CD4-positive, alpha-beta T cell treated with Interleukin-2 at 100 ng/mL for 4 hours (primary cell): ENCODE data around the gene NPIPA1.
A peak's percentile ranks its signal among the peaks of the same experiment; 100 is the strongest.
"Not testable (repeated sequence)": the region's sequence is repeated elsewhere in the genome, so short reads cannot be mapped to it uniquely, and the experiment has no call there.

Source experiments
- DNase-seq: peaks from one replicate; pipeline ENCODE4 v3.0.0-alpha.2; 2020; ENCODE audit warnings: low spot score

NPIPA1 gene

DNA sequence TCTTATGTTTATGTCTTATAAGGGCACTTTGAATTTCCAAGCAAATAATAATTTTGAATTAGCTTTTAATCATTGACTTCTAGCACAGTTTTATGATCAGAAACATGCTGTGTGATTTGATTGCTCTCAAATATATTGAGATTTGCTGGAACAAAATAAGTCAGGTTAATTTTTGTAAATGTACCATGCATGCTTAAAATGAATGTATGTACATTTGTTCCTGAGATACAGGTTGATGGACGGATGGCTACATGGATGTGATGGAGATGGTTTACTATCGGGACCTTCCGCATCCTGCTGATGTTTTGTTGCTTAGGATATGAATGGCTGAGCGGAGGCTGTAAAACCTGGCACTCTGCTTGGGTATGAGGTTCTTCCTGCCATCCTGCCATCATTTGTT is at the start of gene NPIPA1:
Gene NPIPA1 (plus strand): TSS at position 301 of the 400 bp plus-strand sequence. CDS start 0 bp downstream, at position 301.
- not testable (repeated sequence) for DNase-seq

DNA sequence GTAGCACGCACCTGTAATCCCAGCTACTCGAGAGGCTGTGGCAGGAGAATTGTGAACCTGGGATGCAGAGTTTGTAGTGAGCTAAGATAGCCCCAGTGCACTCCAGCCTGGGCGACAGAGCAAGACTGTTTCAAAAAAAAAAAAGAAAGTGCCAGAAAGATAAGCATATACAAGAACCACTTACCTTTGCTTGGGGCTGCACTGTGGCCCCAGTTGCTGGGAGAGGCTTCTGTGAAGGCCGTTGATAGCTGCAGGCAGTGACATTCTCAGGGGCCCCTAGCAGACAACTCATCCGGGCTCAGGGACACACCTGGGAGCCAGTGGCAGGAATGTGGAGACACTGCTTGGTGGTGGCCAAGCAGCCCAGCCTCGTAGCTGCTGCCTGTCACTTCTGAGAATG is 45.1 kb upstream of the NPIPA1 start:
- not testable (repeated sequence) for DNase-seq

GRCh38 chr16:14895382-14895781 is 41.9 kb upstream of the NPIPA1 start:
- not testable (repeated sequence) for DNase-seq

- not testable (repeated sequence) for DNase-seq
These were observed 41.2 kb upstream of the NPIPA1 start for GRCh38 chr16:14896023-14896422.

- not testable (repeated sequence) for DNase-seq
These were observed 40.1 kb upstream of the NPIPA1 start for GRCh38 chr16:14897006-14897664.

- not testable (repeated sequence) for DNase-seq
These were observed 39.1 kb upstream of the NPIPA1 start for GRCh38 chr16:14898162-14898561.

DNA sequence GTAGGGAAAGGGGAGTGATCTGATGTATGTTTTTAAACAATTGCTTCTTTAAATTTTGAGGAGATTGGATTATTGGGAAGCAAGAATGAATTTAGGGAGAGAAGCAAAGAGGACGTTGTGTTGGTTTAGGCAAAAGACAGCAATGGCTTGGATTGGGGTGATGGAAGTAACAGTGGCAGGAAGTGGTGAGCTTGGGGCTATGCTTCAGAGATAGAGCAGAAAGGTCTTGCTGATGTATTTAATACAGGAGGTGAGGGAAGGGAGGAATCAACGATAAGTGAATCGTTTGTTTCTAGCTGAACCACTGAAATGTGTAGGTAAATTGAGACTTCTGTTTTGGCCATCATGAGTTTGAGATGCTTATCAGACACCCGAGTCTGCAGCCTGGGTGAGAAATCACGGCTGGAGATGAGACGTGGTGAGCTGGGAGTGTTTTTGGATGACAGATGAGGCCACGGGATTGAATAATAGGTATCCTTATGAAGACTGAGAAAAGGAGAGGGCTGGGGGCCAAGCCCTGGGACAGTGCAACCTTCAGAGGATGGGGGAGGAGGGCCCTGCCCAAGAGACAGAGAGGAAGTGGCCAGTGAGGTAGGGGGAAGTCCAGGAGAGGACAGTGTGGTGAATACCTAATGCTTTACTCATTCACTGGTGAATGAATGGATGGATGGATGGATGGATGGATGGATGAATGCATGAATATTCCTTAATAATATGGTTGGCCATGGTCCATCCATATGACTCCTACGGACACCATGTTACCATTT is 33.9 kb upstream of the NPIPA1 start:
- DNase-seq = not testable (repeated sequence)

DNA sequence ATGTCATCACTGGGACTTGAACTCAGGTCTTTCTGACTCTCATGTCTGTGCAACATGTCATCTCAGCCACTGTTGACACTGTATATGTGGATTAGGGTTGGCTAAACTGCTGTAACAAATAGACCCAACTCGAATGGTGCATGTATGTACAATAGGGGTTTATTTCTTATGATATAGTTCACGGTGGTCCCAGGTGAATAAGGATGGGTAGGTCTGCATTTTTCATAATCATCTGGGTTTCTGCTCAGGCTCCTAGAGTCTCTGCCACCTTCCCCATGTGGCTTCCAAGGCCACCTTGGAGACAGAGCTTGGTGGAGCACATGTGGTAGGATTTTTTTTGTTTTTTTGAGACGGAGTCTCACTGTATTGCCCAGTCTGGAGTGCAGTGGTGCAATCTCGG is 27.5 kb upstream of the NPIPA1 start:
- not testable (repeated sequence) for DNase-seq

DNA sequence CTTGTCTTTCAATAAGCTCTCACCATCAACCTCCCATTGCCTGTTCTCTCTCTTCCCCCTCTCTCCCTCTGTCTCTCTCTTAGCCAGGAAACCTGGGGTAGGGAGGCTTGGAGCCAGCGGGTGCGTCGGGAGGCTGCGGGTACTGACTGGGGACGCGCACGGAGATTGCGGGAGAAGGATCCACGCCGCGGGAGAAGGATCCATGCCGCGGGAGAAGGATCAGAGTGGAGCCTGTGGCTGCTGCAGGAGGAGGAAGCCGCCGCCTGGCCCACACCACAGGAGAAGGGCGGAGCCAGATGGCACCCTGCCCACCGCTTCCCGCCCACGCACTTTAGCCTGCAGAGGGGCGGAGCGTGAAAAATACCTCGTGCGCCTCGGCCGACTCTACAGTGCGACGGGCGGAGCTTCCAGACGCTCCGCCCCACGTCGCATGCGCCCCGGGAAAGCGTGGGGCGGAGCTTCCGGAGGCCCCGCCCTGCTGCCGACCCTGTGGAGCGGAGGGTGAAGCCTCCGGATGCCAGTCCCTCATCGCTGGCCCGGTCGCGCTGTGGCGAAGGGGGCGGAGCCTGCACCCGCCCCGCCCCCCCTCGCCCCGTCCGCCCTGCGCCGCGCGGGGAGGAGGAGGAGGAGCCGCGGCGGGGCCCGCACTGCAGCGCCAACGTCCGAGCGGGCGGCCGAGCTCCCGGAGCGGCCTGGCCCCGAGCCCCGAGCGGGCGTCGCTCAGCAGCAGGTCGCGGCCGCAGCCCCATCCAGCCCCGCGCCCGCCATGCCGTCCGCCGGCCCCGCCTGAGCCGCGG is 26.2 kb upstream of the NPIPA1 start:
- not testable (repeated sequence) for DNase-seq

DNA sequence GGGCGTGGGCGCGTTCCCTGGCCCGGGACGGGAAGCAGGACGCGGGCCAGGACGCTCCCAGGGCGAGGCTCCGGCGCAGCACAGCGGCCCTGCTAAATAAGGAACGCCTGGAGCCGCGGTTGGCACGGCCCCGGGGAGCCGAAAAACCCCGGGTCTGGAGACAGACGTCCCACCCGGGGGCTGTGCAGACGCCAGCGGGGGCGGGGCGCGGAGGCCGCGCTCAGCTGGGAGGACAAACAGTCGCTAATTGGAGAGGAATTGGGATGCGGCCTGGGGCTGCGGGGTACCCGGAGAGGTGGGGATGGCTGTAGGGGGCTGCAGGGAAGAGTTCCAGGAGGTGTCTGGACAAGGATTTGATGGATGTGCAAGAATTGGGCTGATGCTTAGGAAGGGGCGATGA is 25.3 kb upstream of the NPIPA1 start:
- DNase-seq = peak; percentile 40

GRCh38 chr16:14912588-14912987 is 24.7 kb upstream of the NPIPA1 start:
- DNase-seq = not testable (repeated sequence)

DNA sequence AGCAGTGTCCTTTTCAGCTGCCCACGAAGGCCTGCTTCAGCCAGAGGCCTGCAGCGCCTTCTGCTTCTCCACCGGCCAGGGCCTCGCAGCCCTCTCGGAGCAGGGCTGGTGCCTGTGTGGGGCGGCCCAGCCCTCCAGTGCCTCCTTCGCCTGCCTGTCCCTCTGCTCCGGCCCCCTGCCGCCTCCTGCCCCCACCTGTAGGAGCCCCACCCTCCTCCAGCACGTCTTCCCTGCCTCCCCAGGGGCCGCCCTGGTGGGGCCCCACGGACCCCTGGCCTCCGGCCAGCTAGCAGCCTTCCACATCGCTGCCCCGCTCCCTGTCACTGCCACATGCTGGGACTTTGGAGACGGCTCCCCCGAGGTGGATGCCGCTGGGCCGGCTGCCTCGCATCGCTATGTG is 18.7 kb upstream of the NPIPA1 start:
- not testable (repeated sequence) for DNase-seq

DNA sequence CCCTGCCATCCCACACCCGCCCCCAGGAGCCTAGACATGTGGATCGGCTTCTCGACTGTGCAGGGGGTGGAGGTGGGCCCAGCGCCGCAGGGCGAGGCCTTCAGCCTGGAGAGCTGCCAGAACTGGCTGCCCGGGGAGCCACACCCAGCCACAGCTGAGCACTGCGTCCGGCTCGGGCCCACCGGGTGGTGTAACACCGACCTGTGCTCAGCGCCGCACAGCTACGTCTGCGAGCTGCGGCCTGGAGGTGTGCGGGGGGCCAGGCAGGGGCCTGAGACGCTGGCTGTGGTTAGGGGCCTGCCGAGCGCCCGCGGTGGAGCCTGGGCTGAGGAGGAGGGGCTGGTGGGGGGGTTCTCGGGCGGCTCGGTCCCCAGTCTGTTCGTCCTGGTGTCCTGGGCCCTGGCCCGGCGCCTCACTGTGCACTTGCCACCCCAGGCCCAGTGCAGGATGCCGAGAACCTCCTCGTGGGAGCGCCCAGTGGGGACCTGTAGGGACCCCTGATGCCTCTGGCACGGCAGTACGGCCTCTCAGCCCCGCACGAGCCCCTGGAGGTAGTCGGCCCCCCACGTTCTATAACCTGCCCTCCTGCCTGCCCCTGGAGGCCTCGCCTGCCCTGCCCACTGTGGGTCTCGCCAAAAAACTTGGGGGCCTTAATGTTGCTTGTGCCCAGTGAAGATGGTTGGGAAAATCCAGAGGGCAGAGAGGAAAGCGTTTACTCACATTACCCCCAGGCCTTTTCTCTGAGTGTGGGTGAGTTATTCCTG is 17.2 kb upstream of the NPIPA1 start:
- not testable (repeated sequence) for DNase-seq

- DNase-seq = not testable (repeated sequence)
These were observed 15.0 kb upstream of the NPIPA1 start for GRCh38 chr16:14922285-14922684.

- DNase-seq = not testable (repeated sequence)
These were observed 14.3 kb upstream of the NPIPA1 start for GRCh38 chr16:14922968-14923367.

DNA sequence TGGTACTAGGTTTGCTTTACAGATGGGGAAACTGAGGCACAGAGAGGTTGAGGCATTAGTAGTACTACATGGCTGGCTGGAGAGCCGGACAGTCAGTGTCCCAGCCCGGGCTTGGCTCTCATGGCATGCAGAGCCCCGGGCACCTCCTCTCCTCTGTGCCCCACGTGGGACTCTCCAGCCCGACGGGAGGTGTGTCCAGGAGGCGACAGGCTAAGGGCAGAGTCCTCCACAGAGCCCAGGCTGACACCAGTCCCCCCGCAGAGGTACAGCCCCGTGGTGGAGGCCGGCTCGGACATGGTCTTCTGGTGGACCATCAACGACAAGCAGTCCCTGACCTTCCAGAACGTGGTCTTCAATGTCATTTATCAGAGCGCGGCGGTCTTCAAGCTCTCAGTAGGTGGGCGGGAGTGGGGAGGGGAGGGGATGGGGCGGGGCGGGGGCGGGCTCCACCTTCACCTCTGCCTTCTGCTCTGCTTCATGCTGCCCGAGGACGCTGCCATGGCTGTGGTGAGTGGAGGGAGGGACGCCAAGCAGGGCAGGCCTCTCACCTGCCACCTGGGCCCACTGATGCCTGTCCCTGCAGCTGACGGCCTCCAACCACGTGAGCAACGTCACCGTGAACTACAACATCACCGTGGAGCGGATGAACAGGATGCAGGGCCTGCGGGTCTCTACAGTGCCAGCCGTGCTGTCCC is 13.7 kb upstream of the NPIPA1 start:
- not testable (repeated sequence) for DNase-seq

DNA sequence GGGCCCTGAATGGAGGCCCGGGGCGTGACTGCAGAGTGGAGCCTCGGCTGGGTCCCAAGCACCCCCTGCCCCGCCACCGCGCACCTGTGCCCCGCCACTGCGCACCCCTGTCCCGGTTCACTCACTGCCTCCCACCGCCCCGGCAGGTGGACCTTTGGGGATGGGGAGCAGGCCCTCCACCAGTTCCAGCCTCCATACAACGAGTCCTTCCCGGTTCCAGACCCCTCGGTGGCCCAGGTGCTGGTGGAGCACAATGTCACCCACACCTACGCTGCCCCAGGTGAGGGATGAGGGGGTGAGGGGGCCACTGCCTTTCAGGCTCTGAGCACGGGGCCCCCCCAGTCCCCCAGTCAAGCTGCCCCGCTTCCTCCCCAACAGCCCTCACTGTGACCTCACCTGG is 12.9 kb upstream of the NPIPA1 start:
- not testable (repeated sequence) for DNase-seq

- not testable (repeated sequence) for DNase-seq
These were observed 12.3 kb upstream of the NPIPA1 start for GRCh38 chr16:14924982-14925381.

GRCh38 chr16:14928064-14928714 is 9.1 kb upstream of the NPIPA1 start:
- DNase-seq = not testable (repeated sequence)

DNA sequence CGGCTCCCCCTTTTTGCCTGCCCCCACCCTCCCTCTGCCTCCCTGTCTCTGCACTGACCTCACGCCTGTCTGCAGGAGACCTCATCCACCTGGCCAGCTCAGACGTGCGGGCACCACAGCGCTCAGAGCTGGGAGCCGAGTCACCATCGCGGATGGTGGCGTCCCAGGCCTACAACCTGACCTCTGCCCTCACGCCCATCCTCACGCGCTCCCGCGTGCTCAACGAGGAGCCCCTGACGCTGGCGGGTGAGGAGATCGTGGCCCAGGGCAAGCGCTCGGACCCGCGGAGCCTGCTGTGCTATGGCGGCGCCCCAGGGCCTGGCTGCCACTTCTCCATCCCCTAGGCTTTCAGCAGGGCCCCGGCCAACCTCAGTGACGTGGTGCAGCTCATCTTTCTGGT is 8.1 kb upstream of the NPIPA1 start:
- not testable (repeated sequence) for DNase-seq

- DNase-seq = not testable (repeated sequence)
These were observed 7.0 kb upstream of the NPIPA1 start for GRCh38 chr16:14930246-14930645.
